ENCODE results near the gene EML6.
A peak's percentile ranks its signal among the peaks of the same experiment; 100 is the strongest.
"Not testable (repeated sequence)": the region's sequence is repeated elsewhere in the genome, so short reads cannot be mapped to it uniquely, and the experiment has no call there.

Gene EML6

GRCh38 chr2:54872780-54873179 lies 149.3 kb downstream of the EML6 start:
- H4K5ac ChIP-seq (ENCODE audit: low read length), result no peak overlapping the region
- no peak for DNase-seq
- no peak overlapping the region for H3K4me3 ChIP-seq (ENCODE audit: low read length)
- no peak overlapping the region for H4K8ac ChIP-seq (ENCODE audit: low read depth, low read length)
- no peaks in the 10 kb centered on the region for H3K27me3 ChIP-seq (ENCODE audit: insufficient read depth, low read length, poor library complexity)
- H3K36me3 ChIP-seq (ENCODE audit: control insufficient read depth, insufficient read depth, low read length), result no peaks in the 10 kb centered on the region
- H3K4ac ChIP-seq (ENCODE audit: low read depth, low read length), result no peak overlapping the region
- H3K4me1 ChIP-seq (ENCODE audit: control insufficient read depth, low read depth, low read length), result no peaks in the 10 kb centered on the region
- no peak overlapping the region for H3K23ac ChIP-seq (ENCODE audit: low read length)
- H3K27ac ChIP-seq (ENCODE audit: low read depth, low read length), result no peak overlapping the region
- H2AK5ac ChIP-seq (ENCODE audit: low read length), result no peak overlapping the region
- no peak overlapping the region for H2BK120ac ChIP-seq (ENCODE audit: low read depth, low read length)
- H2BK15ac ChIP-seq (replicated peaks; ENCODE audit: low read depth), result no peak overlapping the region
- H3K4me2 ChIP-seq (ENCODE audit: low read length), result no peak overlapping the region
- no CpG with 5 or more reads among the region's 3 CpGs for WGBS (ENCODE audit: extremely low coverage, insufficient coverage, low lambda C conversion rate)
- H3K9ac ChIP-seq (ENCODE audit: low read length), result no peak overlapping the region
- H3K18ac ChIP-seq (ENCODE audit: low read length), result no peak overlapping the region
- no peak overlapping the region for H2BK5ac ChIP-seq (ENCODE audit: low read length)
- H3K79me1 ChIP-seq (ENCODE audit: low read length), result no peaks in the 10 kb centered on the region
- H3K56ac ChIP-seq (ENCODE audit: low read length), result no peak overlapping the region
- no peaks in the 10 kb centered on the region for H3K79me2 ChIP-seq (ENCODE audit: control insufficient read depth, insufficient read depth, low read length)

DNA sequence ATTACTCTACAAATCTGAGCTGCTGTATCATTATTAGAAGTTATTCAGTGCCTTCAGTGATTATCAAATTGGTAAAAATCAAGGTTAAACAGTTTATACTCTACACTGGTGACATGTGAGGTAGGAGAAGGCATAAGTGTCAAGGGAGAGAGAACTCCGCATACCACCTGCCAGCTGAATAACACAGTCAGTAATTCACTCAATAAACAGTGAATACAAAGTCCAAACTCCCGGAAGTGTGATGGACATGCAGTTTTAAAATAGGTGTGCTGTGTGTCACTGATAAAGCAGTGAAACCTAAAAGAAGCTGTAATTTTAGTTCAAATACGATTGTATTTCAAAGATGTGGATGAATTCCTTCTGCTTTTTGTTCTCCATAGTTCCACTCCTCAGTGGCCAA lies 149.8 kb downstream of the EML6 start:
- WGBS (ENCODE audit: extremely low coverage, insufficient coverage, low lambda C conversion rate), result no CpG with 5 or more reads among the region's 3 CpGs
- not testable (repeated sequence) for H3K27me3 ChIP-seq (ENCODE audit: insufficient read depth, low read length, poor library complexity); H3K56ac ChIP-seq (ENCODE audit: low read length); H2BK120ac ChIP-seq (ENCODE audit: low read depth, low read length); H2BK5ac ChIP-seq (ENCODE audit: low read length); H3K18ac ChIP-seq (ENCODE audit: low read length); H3K4me1 ChIP-seq (ENCODE audit: control insufficient read depth, low read depth, low read length); H3K4me3 ChIP-seq (ENCODE audit: low read length); H4K8ac ChIP-seq (ENCODE audit: low read depth, low read length); H3K4ac ChIP-seq (ENCODE audit: low read depth, low read length); H2AK5ac ChIP-seq (ENCODE audit: low read length); H3K4me2 ChIP-seq (ENCODE audit: low read length); DNase-seq; H3K27ac ChIP-seq (ENCODE audit: low read depth, low read length); H3K23ac ChIP-seq (ENCODE audit: low read length); H2BK15ac ChIP-seq (replicated peaks; ENCODE audit: low read depth); H3K79me1 ChIP-seq (ENCODE audit: low read length); H3K79me2 ChIP-seq (ENCODE audit: control insufficient read depth, insufficient read depth, low read length); H3K9ac ChIP-seq (ENCODE audit: low read length); H4K5ac ChIP-seq (ENCODE audit: low read length); H3K36me3 ChIP-seq (ENCODE audit: control insufficient read depth, insufficient read depth, low read length)

- Histone ChIP-seq H3K23ac (ENCODE audit: low read length) (no peak overlapping the region), H2BK120ac (ENCODE audit: low read depth, low read length) (no peak overlapping the region), H3K79me1 (ENCODE audit: low read length) (no peaks in the 10 kb centered on the region), H3K4me2 (ENCODE audit: low read length) (no peak overlapping the region), H3K4me3 (ENCODE audit: low read length) (no peak overlapping the region), H2BK15ac (replicated peaks; ENCODE audit: low read depth) (no peak overlapping the region), H3K36me3 (ENCODE audit: control insufficient read depth, insufficient read depth, low read length) (no peaks in the 10 kb centered on the region), H3K9ac (ENCODE audit: low read length) (no peak overlapping the region), H3K79me2 (ENCODE audit: control insufficient read depth, insufficient read depth, low read length) (no peaks in the 10 kb centered on the region), H3K18ac (ENCODE audit: low read length) (no peak overlapping the region), H2BK5ac (ENCODE audit: low read length) (no peak overlapping the region), H3K27ac (ENCODE audit: low read depth, low read length) (no peak overlapping the region), H3K4ac (ENCODE audit: low read depth, low read length) (no peak overlapping the region), H2AK5ac (ENCODE audit: low read length) (no peak overlapping the region), H4K5ac (ENCODE audit: low read length) (no peak overlapping the region), H4K8ac (ENCODE audit: low read depth, low read length) (no peak overlapping the region), H3K27me3 (ENCODE audit: insufficient read depth, low read length, poor library complexity) (no peaks in the 10 kb centered on the region), H3K56ac (ENCODE audit: low read length) (no peak overlapping the region), H3K4me1 (ENCODE audit: control insufficient read depth, low read depth, low read length) (no peaks in the 10 kb centered on the region)
- no CpG with 5 or more reads among the region's 1 CpG for WGBS (ENCODE audit: extremely low coverage, insufficient coverage, low lambda C conversion rate)
- DNase-seq, result no peak
Measured at GRCh38 chr2:54876764-54877163, 153.3 kb downstream of the EML6 start.

- no peak overlapping the region for H3K4ac ChIP-seq (ENCODE audit: low read depth, low read length)
Measured at GRCh38 chr2:54878182-54878581, 154.7 kb downstream of the EML6 start.

GRCh38 chr2:54879032-54879431 lies 155.6 kb downstream of the EML6 start:
- Histone ChIP-seq H3K36me3 (ENCODE audit: control insufficient read depth, insufficient read depth, low read length) (no peaks in the 10 kb centered on the region), H3K27ac (ENCODE audit: low read depth, low read length) (no peak overlapping the region), H3K27me3 (ENCODE audit: insufficient read depth, low read length, poor library complexity) (no peaks in the 10 kb centered on the region), H3K9ac (ENCODE audit: low read length) (no peak overlapping the region), H3K79me1 (ENCODE audit: low read length) (no peaks in the 10 kb centered on the region), H2AK5ac (ENCODE audit: low read length) (no peak overlapping the region), H2BK120ac (ENCODE audit: low read depth, low read length) (no peak overlapping the region), H4K5ac (ENCODE audit: low read length) (no peak overlapping the region), H2BK5ac (ENCODE audit: low read length) (no peak overlapping the region), H3K18ac (ENCODE audit: low read length) (no peak overlapping the region), H3K4me3 (ENCODE audit: low read length) (no peak overlapping the region), H3K79me2 (ENCODE audit: control insufficient read depth, insufficient read depth, low read length) (no peaks in the 10 kb centered on the region), H3K4me2 (ENCODE audit: low read length) (no peak overlapping the region), H3K56ac (ENCODE audit: low read length) (no peak overlapping the region), H4K8ac (ENCODE audit: low read depth, low read length) (no peak overlapping the region), H3K4me1 (ENCODE audit: control insufficient read depth, low read depth, low read length) (no peaks in the 10 kb centered on the region), H3K23ac (ENCODE audit: low read length) (no peak overlapping the region), H2BK15ac (replicated peaks; ENCODE audit: low read depth) (no peak overlapping the region), H3K4ac (ENCODE audit: low read depth, low read length) (no peak overlapping the region)
- peak; percentile 5 for DNase-seq
- no CpG with 5 or more reads among the region's 5 CpGs for WGBS (ENCODE audit: extremely low coverage, insufficient coverage, low lambda C conversion rate)

More at GRCh38 chr2:54878182-54878581, 154.7 kb downstream of the EML6 start:
- Histone ChIP-seq H2AK5ac (ENCODE audit: low read length) (no peak overlapping the region), H3K9ac (ENCODE audit: low read length) (no peak overlapping the region), H3K4me3 (ENCODE audit: low read length) (no peak overlapping the region), H4K5ac (ENCODE audit: low read length) (no peak overlapping the region), H3K56ac (ENCODE audit: low read length) (no peak overlapping the region), H3K36me3 (ENCODE audit: control insufficient read depth, insufficient read depth, low read length) (no peaks in the 10 kb centered on the region), H2BK15ac (replicated peaks; ENCODE audit: low read depth) (no peak overlapping the region), H3K79me2 (ENCODE audit: control insufficient read depth, insufficient read depth, low read length) (no peaks in the 10 kb centered on the region), H4K8ac (ENCODE audit: low read depth, low read length) (no peak overlapping the region), H2BK5ac (ENCODE audit: low read length) (no peak overlapping the region), H3K18ac (ENCODE audit: low read length) (no peak overlapping the region), H3K23ac (ENCODE audit: low read length) (no peak overlapping the region), H3K4me2 (ENCODE audit: low read length) (no peak overlapping the region), H2BK120ac (ENCODE audit: low read depth, low read length) (no peak overlapping the region), H3K4me1 (ENCODE audit: control insufficient read depth, low read depth, low read length) (no peaks in the 10 kb centered on the region), H3K79me1 (ENCODE audit: low read length) (no peaks in the 10 kb centered on the region), H3K27me3 (ENCODE audit: insufficient read depth, low read length, poor library complexity) (no peaks in the 10 kb centered on the region), H3K27ac (ENCODE audit: low read depth, low read length) (no peak overlapping the region)
- DNase-seq, result peak; percentile 13
- WGBS (ENCODE audit: extremely low coverage, insufficient coverage, low lambda C conversion rate), result no CpG with 5 or more reads among the region's 4 CpGs

DNA sequence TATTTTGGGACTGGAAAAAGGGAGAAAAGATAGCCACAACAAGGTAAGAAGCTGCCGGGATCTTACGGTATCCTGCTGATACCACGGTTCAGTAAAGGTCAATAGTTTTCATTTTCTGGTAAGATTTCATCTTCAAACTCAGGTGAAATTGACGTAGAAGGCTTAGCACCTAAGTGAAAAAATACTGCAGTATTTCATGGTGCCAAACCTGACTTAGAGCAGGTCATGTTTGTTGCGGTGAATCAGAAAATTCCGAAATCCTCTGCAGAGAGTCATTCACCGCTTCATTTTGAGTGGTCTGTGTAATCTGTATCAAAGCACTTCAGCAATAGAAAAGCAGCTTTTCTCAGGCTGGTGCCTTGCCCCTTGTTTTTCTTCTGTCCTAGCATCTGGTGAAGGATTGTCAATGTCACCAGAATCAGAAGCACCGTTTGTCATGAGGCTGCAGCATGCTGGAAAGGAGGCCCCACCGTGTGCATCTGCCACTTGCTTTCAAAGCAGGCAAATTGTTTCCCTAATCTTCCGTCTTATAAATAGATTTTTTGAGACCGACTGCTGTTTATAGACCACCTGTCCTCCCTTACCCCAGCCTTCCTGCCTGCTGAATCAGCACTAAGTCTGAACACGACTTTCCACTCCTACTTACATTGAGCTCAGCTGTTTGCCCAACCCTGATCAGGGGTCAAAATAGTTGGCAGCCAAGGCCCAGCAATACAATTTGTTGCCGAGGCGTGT lies 156.3 kb downstream of the EML6 start:
- no peak overlapping the region for H3K23ac ChIP-seq (ENCODE audit: low read length)
- no peak overlapping the region for H3K4ac ChIP-seq (ENCODE audit: low read depth, low read length)
- H3K9ac ChIP-seq (ENCODE audit: low read length), result no peak overlapping the region
- no peak overlapping the region for H3K27ac ChIP-seq (ENCODE audit: low read depth, low read length)
- H3K4me1 ChIP-seq (ENCODE audit: control insufficient read depth, low read depth, low read length), result no peaks in the 10 kb centered on the region
- no peaks in the 10 kb centered on the region for H3K79me2 ChIP-seq (ENCODE audit: control insufficient read depth, insufficient read depth, low read length)
- no peak overlapping the region for H3K18ac ChIP-seq (ENCODE audit: low read length)
- no peak overlapping the region for H3K4me2 ChIP-seq (ENCODE audit: low read length)
- no peak overlapping the region for H2BK15ac ChIP-seq (replicated peaks; ENCODE audit: low read depth)
- no peak overlapping the region for H3K4me3 ChIP-seq (ENCODE audit: low read length)
- no peak overlapping the region for H4K5ac ChIP-seq (ENCODE audit: low read length)
- DNase-seq, result no peak
- no peak overlapping the region for H4K8ac ChIP-seq (ENCODE audit: low read depth, low read length)
- H3K56ac ChIP-seq (ENCODE audit: low read length), result no peak overlapping the region
- H2BK5ac ChIP-seq (ENCODE audit: low read length), result no peak overlapping the region
- no peaks in the 10 kb centered on the region for H3K27me3 ChIP-seq (ENCODE audit: insufficient read depth, low read length, poor library complexity)
- no peak overlapping the region for H2BK120ac ChIP-seq (ENCODE audit: low read depth, low read length)
- no CpG with 5 or more reads among the region's 14 CpGs for WGBS (ENCODE audit: extremely low coverage, insufficient coverage, low lambda C conversion rate)
- H2AK5ac ChIP-seq (ENCODE audit: low read length), result no peak overlapping the region
- H3K36me3 ChIP-seq (ENCODE audit: control insufficient read depth, insufficient read depth, low read length), result no peaks in the 10 kb centered on the region
- H3K79me1 ChIP-seq (ENCODE audit: low read length), result no peaks in the 10 kb centered on the region

Data from mesendoderm (in vitro differentiated cells).